Measurements from ENCODE around the gene HLA-DRB5.
"Not testable (repeated sequence)": the region's sequence is repeated elsewhere in the genome, so short reads cannot be mapped to it uniquely, and the experiment has no call there.

The HLA-DRB5 gene

DNA sequence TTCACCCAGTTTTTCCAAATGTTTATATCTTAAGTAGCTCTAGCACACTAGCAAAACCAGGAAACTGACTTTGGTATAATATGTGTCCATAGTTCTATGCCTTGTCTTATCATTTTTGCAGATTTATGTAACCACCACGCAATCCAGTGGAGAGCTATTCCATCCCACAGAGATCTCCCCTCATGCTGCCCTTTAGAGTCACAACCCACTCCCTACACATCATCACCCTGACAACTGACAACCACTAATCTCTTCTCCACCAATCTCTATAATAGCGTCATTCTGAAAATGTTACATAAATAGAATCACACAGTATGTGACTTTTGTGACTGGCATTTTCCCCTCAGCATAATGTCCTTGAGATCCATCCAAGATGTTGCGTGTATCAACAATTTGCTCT, 29.1 kb downstream of the HLA-DRB5 start:
- DNase-seq = no peak

DNA sequence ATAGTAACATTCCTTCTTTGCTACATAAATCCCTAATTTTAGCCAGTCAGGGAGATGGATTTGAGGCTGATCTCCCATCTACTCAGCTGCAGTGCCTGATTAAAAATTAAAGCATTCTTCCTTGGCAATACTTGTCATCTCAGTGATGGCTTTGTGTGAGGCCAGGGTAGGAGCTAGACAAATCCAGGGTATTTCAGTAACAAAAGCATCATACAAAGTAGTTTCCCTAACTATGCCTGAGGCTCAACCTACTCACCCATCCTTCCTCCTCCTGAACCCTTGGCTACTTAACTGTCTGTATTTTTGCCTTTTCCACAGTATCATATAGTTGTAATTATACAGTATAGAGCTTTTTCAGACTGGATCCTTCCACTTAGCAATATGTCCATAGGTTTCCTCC, 37.7 kb downstream of the HLA-DRB5 start:
- DNase-seq = no peak

DNA sequence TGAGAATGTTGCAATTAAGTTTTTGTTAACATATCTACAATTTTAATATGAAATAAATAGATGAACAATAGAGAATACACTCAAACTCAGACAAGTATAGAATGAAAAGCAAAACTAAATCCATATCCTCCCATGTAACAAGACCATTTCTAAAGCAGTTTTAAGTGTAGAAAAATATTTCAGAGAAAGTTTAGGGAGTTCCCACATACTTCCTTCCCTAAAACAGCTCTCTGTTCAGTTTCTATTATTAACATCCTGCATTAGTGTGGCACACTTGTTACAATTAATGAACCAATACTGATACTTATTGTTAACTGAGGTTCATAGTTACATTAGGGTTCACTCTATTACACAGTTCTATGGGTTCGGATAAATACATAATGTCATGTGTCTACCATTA, 38.4 kb downstream of the HLA-DRB5 start:
- no peak for DNase-seq

DNA sequence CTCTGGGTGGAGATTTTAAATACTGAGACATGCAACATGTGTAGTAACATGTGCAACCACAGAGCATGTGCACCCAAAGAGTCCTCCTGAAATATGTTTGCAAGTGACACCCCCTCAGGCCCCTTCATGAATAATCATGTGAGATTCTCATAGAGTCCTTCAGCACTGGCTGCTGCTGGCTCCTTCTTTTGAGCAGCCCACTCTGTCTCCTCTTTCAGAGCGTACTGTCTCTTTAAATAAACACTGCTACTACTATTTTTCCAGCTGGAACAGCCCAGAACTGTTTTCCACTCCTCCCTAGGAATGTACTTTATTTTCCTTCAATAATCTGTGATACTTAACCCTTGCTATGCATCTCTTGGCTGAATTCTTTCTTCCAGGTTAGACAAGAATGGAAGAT, 42.0 kb downstream of the HLA-DRB5 start:
- DNase-seq = no peak

DNA sequence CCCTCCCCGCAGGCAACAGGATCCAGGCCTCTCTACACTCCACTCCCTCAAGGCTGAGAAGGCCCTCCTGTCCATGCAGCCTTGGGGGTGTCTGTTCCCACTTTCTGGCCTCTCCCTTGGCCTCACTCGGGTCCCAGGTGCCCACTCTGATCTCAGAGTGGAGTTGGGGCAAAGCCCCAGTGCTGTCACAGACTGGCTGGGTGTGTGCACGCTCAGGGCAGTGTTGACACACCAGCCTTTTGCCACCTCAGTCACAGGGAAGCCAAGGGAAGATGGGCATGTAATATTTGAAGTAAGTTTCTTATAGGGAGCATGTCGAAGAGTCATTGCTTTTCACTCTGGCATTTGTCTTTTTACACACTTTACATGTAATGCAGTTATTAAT, 45.5 kb downstream of the HLA-DRB5 start:
- no peak for DNase-seq

DNA sequence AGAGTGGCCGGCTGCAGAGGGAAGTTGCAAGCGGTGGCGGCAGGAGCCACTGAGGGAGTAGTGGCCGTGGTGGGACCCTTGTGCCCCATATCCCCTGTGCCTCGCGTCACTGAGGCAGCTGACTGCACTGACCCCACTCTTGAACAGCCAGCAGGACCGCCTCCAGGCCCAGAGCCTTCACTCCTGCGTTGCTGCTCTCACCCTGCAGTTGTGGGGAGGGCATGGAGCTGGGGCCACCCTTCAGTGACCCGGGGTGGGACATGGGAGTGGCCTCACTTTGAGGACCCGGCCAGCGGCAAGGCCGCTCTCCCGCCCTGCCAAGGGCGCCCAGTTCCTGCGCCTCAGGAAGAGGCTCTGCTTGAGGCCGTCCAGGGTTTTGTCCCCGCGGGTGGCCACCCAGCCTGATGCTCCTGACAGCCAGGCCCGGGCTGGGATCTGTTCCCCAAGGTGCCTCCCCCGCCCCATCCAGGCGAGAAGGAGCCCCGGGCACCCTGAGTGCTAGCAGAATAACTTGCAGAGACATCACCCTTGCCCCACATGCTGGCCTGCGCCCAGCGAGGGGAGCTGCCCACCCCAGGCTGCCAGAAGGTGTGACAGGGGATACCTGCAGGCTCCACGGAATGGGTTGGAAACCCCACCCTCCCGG, 46.0 kb downstream of the HLA-DRB5 start:
- no peak for DNase-seq

DNA sequence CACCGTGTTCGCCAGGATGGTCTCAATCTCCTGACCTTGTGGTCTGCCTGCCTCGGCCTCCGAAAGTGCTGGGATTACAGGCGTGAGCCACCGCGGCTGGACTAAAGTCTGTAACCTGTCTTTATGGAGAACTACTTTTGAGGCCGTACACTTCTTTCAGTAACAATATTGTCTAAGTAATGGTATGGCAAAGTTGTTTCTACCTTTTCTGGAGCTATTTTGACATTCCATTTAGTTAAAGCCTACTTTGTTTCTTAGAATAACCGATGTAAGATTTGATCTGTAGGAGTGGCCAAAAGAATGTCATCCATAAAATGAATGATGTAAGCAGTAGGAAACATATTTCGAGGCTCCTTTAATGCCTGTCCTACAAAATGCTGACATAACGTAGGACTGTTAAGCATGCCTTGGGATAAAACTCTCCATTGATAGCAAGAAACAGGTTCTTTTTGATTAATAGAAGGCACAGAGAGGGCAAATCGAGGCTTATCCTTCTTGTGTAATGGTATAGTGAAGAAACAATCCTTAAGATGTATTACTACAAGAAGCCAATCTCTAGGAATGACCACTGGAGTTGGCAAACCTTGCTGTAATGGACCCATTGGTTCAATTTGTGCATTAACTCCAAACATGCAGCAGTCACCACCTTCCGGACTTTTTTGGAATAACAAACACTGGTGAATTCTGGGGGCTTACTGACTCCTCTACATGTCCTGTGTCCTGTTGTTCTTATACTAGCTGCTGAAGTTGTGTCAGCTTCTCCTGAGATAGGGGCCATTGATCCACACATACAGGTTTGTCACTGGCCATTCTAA, 54.5 kb downstream of the HLA-DRB5 start:
- no peak for DNase-seq

DNA sequence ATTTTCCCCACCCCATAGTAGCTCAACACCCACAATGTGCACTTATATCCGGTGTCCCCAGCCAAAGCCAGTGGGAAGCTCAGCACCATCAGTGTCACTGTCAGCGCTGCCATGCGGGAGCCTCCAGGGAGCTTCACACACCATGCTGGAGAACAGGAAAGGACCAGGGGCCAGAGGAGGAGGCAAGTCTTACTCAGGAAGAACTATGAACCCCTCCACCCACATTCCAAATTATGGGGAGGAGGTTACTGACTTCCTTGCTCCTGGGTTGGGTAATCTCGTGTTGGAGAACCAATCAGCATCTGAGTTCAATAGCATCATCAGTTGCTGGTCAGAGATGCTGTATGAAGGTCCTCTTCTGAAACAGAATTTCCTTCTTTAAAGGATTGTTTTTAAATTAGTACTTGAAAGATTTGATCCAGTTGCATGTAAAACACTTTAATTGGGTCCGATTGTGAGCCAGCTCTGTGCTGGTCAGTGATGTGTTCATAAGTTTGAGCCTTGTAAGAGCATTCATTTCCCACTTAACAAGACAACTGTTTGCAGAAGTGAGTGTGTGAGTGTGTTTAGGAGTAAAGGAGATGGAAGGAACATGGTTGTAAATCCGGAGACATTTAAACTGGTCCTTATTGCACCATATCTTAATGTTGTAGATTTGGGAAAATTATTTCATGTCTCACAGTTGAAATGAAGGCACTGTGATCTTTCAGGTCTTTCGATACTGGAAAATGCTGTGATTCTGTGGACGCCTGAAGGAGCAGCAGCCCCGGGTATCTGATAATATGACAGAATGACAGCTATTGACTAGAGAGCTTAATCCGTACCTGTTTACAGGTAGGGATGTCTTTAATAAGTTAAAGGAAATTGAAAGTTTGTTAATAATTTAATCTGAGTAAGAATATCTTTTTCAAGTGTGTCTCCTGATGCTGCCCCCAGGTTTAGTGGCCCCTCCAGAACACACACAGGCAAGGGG, 56.4 kb downstream of the HLA-DRB5 start:
- DNase-seq = not testable (repeated sequence)

DNA sequence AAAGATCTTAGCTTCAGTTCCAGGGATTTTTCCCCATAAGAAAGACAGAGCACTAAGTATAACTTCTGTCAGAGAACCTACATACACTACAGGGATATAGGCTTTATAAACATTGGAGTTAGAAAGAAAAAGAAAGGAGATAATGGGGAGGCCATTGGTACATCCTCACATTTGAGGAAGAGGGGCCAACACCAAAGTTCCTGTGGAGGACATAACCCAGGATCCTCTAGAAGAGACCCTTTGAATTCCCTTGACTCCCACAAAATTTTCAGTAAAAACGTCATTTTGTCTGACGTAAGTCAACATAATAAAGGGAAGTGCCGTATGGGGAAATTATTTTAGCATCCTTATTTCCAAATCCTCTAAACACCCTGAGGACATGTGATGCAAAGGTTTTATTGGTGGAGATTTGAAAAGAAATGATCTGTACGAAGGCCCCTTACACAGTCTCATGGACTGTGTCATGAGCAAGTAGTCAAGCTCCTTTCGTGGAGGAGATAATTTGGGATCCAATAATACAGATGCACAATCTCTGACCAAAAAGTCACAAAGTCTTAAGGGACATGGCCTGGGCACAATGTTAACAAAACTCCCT, 57.2 kb downstream of the HLA-DRB5 start:
- DNase-seq = no peak

DNA sequence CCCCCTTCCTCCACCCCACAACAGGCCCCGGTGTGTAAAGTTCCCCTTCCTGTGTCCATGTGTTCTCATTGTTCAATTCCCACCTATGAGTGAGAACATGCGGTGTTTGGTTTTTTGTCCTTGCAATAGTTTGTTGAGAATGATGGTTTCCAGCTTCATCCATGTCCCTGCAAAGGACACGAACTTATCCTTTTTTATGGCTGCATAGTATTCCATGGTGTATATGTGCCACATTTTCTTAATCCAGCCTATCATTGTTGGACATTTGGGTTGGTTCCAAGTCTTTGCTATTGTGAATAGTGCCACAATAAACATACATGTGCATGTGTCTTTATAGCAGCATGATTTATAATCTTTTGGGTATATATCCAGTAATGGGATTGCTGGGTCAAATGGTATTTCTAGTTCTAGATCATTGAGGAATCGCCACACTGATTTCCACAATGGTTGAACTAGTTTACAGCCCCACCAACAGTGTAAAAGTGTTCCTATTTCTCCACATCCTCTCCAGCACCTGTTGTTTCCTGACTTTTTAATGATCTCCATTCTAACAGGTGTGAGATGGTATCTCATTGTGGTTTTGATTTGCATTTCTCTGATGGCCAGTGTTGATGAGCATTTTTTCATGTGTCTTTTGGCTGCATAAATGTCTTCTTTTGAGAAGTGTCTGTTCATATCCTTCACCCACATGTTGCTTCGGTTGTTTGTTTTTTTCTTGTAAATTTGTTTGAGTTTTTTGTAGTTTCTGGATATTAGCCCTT, 62.2 kb downstream of the HLA-DRB5 start:
- DNase-seq = not testable (repeated sequence)
